Neutrophil (primary cell): ENCODE results near the gene ECT2.
"Not testable (repeated sequence)": the region's sequence is repeated elsewhere in the genome, so short reads cannot be mapped to it uniquely, and the experiment has no call there.

ENCODE experiments used
- H3K27ac ChIP-seq: fragments of 200-600 bp; sonication (generic); 2 replicates; pipeline ENCODE4 v1.5.1; 2016; ENCODE audit warnings: mild to moderate bottlenecking, moderate library complexity
- H3K27me3 ChIP-seq: fragments of 200-600 bp; sonication (generic); 2 replicates; pipeline ENCODE4 v1.6.0; 2016; ENCODE audit warnings: mild to moderate bottlenecking
- H3K36me3 ChIP-seq: fragments of 200-600 bp; sonication (generic); 2 replicates; pipeline ENCODE4 v1.5.1; 2017
- H3K4me1 ChIP-seq, 2 experiments: fragments of 200-600 bp in 1 of 2; sonication (generic) in 1 of 2; 1 replicate in 1 of 2; 2 replicates in 1 of 2; pipeline versions ENCODE4 v1.5.1 to v1.6.1; 2013 to 2016; ENCODE audit warnings: low read depth in 1 of 2, low read length in 1 of 2, mild to moderate bottlenecking in 1 of 2, moderate library complexity in 1 of 2; ENCODE audit not compliant: control insufficient read depth in 1 of 2, insufficient read depth in 1 of 2
- H3K4me3 ChIP-seq, 2 experiments: fragments of 200-600 bp in 1 of 2; sonication (generic) in 1 of 2; 1 replicate in 1 of 2; 2 replicates in 1 of 2; pipeline ENCODE4 v1.5.1; 2013 to 2016; ENCODE audit warnings: low read depth in 1 of 2, low read length in 1 of 2, mild to moderate bottlenecking in 1 of 2, moderate library complexity in 1 of 2
- H3K9me3 ChIP-seq: fragments of 200-600 bp; sonication (generic); 2 replicates; pipeline ENCODE4 v1.5.1; 2016
- TF ChIP-seq, protein P1 (sequence below): fragments of 200-600 bp; sonication (generic); IDR thresholded peaks from 2 replicates; pipeline ENCODE4 v1.5.1; 2016; ENCODE audit warnings: antibody characterized with exemption

ECT2 gene

DNA sequence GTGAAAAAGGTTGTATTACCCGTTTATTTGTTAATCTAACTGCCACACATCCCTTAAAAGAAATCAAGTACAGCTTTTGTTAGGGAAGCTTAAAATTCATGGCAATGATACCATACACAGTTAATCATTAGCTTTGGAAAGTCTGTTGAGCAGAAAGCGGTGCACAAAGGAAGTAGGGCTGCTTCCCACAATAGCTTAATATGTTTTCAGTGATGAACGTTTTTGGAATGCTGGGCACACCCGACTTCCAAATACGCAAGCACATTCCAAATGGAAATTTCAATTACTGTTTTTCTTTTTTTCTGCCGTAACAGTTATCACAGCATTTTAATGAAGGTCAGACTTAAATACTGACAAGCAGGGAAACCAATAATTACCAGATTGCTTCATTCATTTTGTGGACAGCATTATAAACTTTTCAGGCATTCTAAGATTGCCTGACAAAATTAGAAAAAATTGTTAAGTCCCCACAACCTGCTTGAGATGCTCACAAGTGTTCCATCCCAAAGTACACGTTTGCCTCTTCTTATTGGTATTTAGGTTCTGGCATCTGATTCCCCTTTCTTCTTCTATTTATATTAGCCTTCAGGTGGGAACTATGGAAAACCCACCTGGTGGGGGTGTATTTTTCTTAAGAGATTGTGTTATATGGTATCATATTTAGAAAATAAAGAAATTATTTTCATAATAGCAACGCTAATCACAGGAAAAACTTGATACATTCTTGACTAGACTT is 1.1 kb upstream of the ECT2 start:
- H3K27me3 ChIP-seq: no peaks in the 10 kb centered on the region
- peak overlapping the region; percentile 71 to 77 for H3K4me3 ChIP-seq
- TF ChIP-seq, protein P1, sequence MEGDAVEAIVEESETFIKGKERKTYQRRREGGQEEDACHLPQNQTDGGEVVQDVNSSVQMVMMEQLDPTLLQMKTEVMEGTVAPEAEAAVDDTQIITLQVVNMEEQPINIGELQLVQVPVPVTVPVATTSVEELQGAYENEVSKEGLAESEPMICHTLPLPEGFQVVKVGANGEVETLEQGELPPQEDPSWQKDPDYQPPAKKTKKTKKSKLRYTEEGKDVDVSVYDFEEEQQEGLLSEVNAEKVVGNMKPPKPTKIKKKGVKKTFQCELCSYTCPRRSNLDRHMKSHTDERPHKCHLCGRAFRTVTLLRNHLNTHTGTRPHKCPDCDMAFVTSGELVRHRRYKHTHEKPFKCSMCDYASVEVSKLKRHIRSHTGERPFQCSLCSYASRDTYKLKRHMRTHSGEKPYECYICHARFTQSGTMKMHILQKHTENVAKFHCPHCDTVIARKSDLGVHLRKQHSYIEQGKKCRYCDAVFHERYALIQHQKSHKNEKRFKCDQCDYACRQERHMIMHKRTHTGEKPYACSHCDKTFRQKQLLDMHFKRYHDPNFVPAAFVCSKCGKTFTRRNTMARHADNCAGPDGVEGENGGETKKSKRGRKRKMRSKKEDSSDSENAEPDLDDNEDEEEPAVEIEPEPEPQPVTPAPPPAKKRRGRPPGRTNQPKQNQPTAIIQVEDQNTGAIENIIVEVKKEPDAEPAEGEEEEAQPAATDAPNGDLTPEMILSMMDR: no peak
- H3K27ac ChIP-seq: no peak overlapping the region
- no peaks in the 10 kb centered on the region for H3K36me3 ChIP-seq
- H3K4me1 ChIP-seq: peaks cover 14 to 17% of the 10 kb centered on the region in 2 experiments
- no peaks in the 10 kb centered on the region for H3K9me3 ChIP-seq

GRCh38 chr3:172750069-172750367 is 508 bp upstream of the ECT2 start:
- TF ChIP-seq, protein P1: no peak
- H3K4me3 ChIP-seq: peak overlapping the region; percentile 71 to 77
- peaks cover 14 to 17% of the 10 kb centered on the region in 2 experiments for H3K4me1 ChIP-seq
- H3K9me3 ChIP-seq: no peaks in the 10 kb centered on the region
- no peaks in the 10 kb centered on the region for H3K27me3 ChIP-seq
- H3K36me3 ChIP-seq: no peaks in the 10 kb centered on the region
- H3K27ac ChIP-seq: peak overlapping the region; percentile 57

DNA sequence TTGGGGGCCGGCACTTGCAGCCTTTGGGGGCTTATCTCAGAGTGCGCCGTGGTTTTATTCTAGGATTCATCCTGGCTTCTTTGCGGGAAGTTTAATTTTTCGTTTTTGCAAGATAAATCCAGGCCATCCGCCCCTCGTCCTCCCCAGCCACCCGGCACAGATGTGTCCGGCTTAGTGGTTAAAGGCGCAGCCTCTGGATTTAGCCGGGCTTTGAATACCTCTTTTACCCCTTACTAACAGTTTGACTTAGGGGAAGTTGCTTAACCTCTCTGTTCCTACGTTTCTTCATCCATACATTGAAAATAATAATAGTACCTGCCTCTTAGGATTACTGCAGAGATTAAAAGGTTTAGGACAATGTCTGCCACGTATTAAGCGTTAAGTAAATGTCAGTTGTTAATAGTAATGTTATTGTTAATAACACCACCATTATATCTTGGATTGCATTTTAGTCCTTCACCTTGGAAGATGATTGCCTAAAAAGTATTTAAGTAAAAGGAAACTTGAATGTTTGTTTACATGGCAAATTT is 714 bp downstream of the ECT2 start:
- Histone ChIP-seq H3K9me3 (no peaks in the 10 kb centered on the region), H3K27me3 (no peaks in the 10 kb centered on the region), H3K4me3 (peak overlapping the region; percentile 71 to 77), H3K36me3 (no peaks in the 10 kb centered on the region), H3K4me1 (peaks cover 14 to 17% of the 10 kb centered on the region in 2 experiments), H3K27ac (peak overlapping the region; percentile 57)
- TF ChIP-seq, protein P1: no peak

DNA sequence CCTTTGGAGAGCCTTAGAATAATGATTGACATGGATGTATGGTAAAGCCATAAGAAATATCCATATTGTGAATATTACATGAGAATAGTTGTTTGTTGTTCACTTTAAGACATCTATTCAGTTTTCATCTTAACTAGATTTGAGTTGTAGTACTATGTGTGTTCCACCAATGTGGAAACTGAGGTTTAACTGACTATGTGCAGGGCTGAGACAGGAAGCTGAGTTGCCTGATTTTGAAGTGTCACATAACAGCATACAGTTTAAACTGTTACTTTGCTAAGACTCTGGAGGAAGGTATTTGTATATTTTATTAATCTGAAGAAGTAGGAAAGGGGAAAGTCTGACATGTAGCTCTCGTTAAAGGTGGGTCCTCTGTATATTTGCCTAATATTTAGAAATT is 2.1 kb downstream of the ECT2 start:
- TF ChIP-seq, protein P1: no peak
- peaks cover 14 to 17% of the 10 kb centered on the region in 2 experiments for H3K4me1 ChIP-seq
- H3K4me3 ChIP-seq: no peak overlapping the region
- no peaks in the 10 kb centered on the region for H3K36me3 ChIP-seq
- no peaks in the 10 kb centered on the region for H3K9me3 ChIP-seq
- H3K27ac ChIP-seq: no peak overlapping the region
- H3K27me3 ChIP-seq: no peaks in the 10 kb centered on the region

- Histone ChIP-seq H3K9me3 (no peaks in the 10 kb centered on the region), H3K27ac (no peak overlapping the region), H3K4me1 (peaks cover 14 to 17% of the 10 kb centered on the region in 2 experiments), H3K36me3 (no peaks in the 10 kb centered on the region), H3K27me3 (no peaks in the 10 kb centered on the region), H3K4me3 (no peak overlapping the region)
- TF ChIP-seq, protein P1: no peak
Observed at GRCh38 chr3:172753125-172753524, 2.6 kb downstream of the ECT2 start.

- H3K4me1 ChIP-seq, H3K9me3 ChIP-seq, H3K4me3 ChIP-seq, H3K27me3 ChIP-seq, H3K27ac ChIP-seq: not testable (repeated sequence)
- peaks cover 31% of the 10 kb centered on the region for H3K36me3 ChIP-seq
Observed at GRCh38 chr3:172760416-172760815, 9.9 kb downstream of the ECT2 start.
